Naive thymus-derived CD4-positive, alpha-beta T cell (primary cell): ENCODE data around the gene SOX4. TPM values are rescaled to one million over a fixed set of nuclear protein-coding genes. Genes with fewer than 3 reads are reported as not detected.
A peak's percentile ranks its signal among the peaks of the same experiment; 100 is the strongest.

Source experiments
- ATAC-seq: fragments of 150-1000 bp; cut with Tn5 transposase; 2 replicates; pipeline ENCODE4 v1.10.0; 2021; ENCODE audit warnings: mild to moderate bottlenecking, moderate library complexity
- CTCF ChIA-PET: fragments of 350-600 bp; sonication (Branson Sonifier 250); formaldehyde crosslinking; loops from one replicate; lab custom pipeline; 2021; ENCODE audit warnings: antibody characterized with exemption; lab: Charles Lee
- POLR2A ChIA-PET: fragments of 350-600 bp; sonication (Branson Sonifier 250); formaldehyde crosslinking; loops from one replicate; lab custom pipeline; 2021; ENCODE audit warnings: antibody characterized with exemption, inconsistent platforms; lab: Charles Lee
- DNase-seq, 9 donors: peaks; one replicate each; pipeline versions ENCODE4 v3.0.0 to v3.0.0-alpha.2; 2020 to 2022; ENCODE audit warnings: mixed read lengths in 1 of 9
- H3K27ac ChIP-seq: one replicate; pipeline ENCODE4 v1.7.0; 2013; ENCODE audit warnings: mild to moderate bottlenecking, low read depth, low read length, moderate library complexity
- H3K27me3 ChIP-seq, 2 donors: one replicate each; pipeline ENCODE4 v1.7.0; 2013; ENCODE audit warnings: low read length in 2 of 2, mild to moderate bottlenecking in 2 of 2, moderate library complexity in 2 of 2; ENCODE audit not compliant: control insufficient read depth in 2 of 2, insufficient read depth in 2 of 2
- H3K36me3 ChIP-seq, 3 experiments: 1 replicate in 2 of 3; 2 replicates in 1 of 3; pipeline ENCODE4 v1.7.0; 2013; ENCODE audit warnings: low read length in 3 of 3, mild to moderate bottlenecking in 3 of 3, moderate library complexity in 1 of 3; ENCODE audit not compliant: insufficient read depth in 3 of 3, control insufficient read depth in 2 of 3
- H3K4me1 ChIP-seq, 2 donors: one replicate each; pipeline ENCODE4 v1.7.0; 2013; ENCODE audit warnings: low read length in 2 of 2, mild to moderate bottlenecking in 2 of 2, moderate library complexity in 1 of 2; ENCODE audit not compliant: control insufficient read depth in 2 of 2, insufficient read depth in 2 of 2
- H3K4me3 ChIP-seq: 2 replicates; pipeline ENCODE4 v1.7.0; 2013; ENCODE audit warnings: mild to moderate bottlenecking, low read length
- H3K9me3 ChIP-seq, 3 experiments: 1 replicate in 2 of 3; 2 replicates in 1 of 3; pipeline ENCODE4 v1.7.0; 2013; ENCODE audit warnings: low read length in 3 of 3; ENCODE audit not compliant: control insufficient read depth in 2 of 3
- H3K27ac Mint-ChIP-seq, 9 donors: one replicate each; pipeline ENCODE4 v1.8.0; 2020 to 2022; ENCODE audit warnings: mixed read lengths in 9 of 9, mild to moderate bottlenecking in 8 of 9, moderate library complexity in 5 of 9, inconsistent platforms in 2 of 9
- H3K27me3 Mint-ChIP-seq, 5 donors: one replicate each; pipeline ENCODE4 v1.8.0; 2021 to 2022; ENCODE audit warnings: mixed read lengths in 5 of 5, mild to moderate bottlenecking in 1 of 5
- H3K36me3 Mint-ChIP-seq, 5 donors: one replicate each; pipeline ENCODE4 v1.8.0; 2020 to 2022; ENCODE audit warnings: mixed read lengths in 5 of 5, mild to moderate bottlenecking in 3 of 5, inconsistent platforms in 1 of 5
- H3K4me1 Mint-ChIP-seq, 7 donors: one replicate each; pipeline ENCODE4 v1.8.0; 2020 to 2022; ENCODE audit warnings: mixed read lengths in 7 of 7, mild to moderate bottlenecking in 3 of 7, inconsistent platforms in 1 of 7
- H3K4me3 Mint-ChIP-seq, 10 donors: one replicate each; pipeline ENCODE4 v1.8.0; 2020 to 2022; ENCODE audit warnings: mild to moderate bottlenecking in 10 of 10, mixed read lengths in 10 of 10, moderate library complexity in 6 of 10, inconsistent platforms in 2 of 10
- H3K9me3 Mint-ChIP-seq, 11 donors: one replicate each; pipeline ENCODE4 v1.8.0; 2020 to 2022; ENCODE audit warnings: mixed read lengths in 11 of 11, mild to moderate bottlenecking in 4 of 11, inconsistent platforms in 1 of 11, moderate library complexity in 1 of 11
- intact Hi-C, 2 donors: fragments of 100-400 bp; cut with micrococcal nuclease; formaldehyde crosslinking; loops; one replicate each; pipeline ENCODE4 v1.15.1; 2023
- polyA plus RNA-seq, 2 donors: library from polyadenylated mRNA; unstranded; fragments of 300-500 nt; fragmentation: Illumina TruSeq; gene quantifications; one replicate each; pipeline ENCODE4 v1.2.3, GENCODE V29; 2021
- total RNA-seq, 6 experiments: library from RNA in 5 of 6; stranded (reverse) in 5 of 6; gene quantifications; 1 replicate in 5 of 6; 2 replicates in 1 of 6; pipeline ENCODE4 v1.2.3 and lab custom pipeline; 2021 to 2026

The SOX4 gene
- total and polyA plus RNA-seq, 7 experiments from 2014 or later: 0.73 to 11.0 (median 1.4) TPM

GRCh38 chr6:21591446-21591845 is 2.1 kb upstream of the SOX4 start:
- peaks cover 13 to 18% of the 10 kb centered on the region in 2 donors for H3K4me1 ChIP-seq
- H3K9me3 ChIP-seq: no peaks in the 10 kb centered on the region
- no peak for DNase-seq
- POLR2A ChIA-PET: no interaction called here
- H3K27ac ChIP-seq: no peak overlapping the region
- no peak for ATAC-seq
- H3K27me3 ChIP-seq: peaks cover 5 to 8% of the 10 kb centered on the region in 2 donors
- Mint-ChIP-seq H3K4me3 (no peak overlapping the region), H3K27me3 (peaks cover 29 to 53% (median 42%) of the 10 kb centered on the region in 5 donors), H3K27ac (no peak overlapping the region), H3K4me1 (peaks cover 5 to 32% (median 26%) of the 10 kb centered on the region in 7 donors), H3K36me3 (peaks cover 0 to 3% (median 0%) of the 10 kb centered on the region in 5 donors), H3K9me3 (peaks cover 0 to 3% (median 0%) of the 10 kb centered on the region in 11 donors)
- H3K36me3 ChIP-seq: peaks cover 0 to 6% (median 0%) of the 10 kb centered on the region in 3 experiments
- intact Hi-C loops: loop anchor here in 1 of 2 donors (5.0 kb wide), 1 partner anchor 1379 kb away; the partner anchor contains the start of gene MBOAT1
- CTCF ChIA-PET: interaction anchor here (4.0 kb wide), 1 partner anchor 1027 kb away, joined by 38 read pairs; no protein-coding TSS in a partner anchor
- H3K4me3 ChIP-seq: no peak overlapping the region

- Mint-ChIP-seq H3K27ac (no peak overlapping the region), H3K36me3 (peaks cover 0 to 3% (median 0%) of the 10 kb centered on the region in 5 donors), H3K4me3 (no peak overlapping the region), H3K9me3 (peaks cover 0 to 4% (median 0%) of the 10 kb centered on the region in 11 donors), H3K4me1 (peaks cover 12 to 31% (median 27%) of the 10 kb centered on the region in 7 donors), H3K27me3 (peaks cover 36 to 51% (median 44%) of the 10 kb centered on the region in 5 donors)
- Histone ChIP-seq H3K4me3 (peak overlapping the region; percentile 59), H3K36me3 (peaks cover 0 to 6% (median 0%) of the 10 kb centered on the region in 3 experiments), H3K27ac (no peak overlapping the region), H3K27me3 (peaks cover 10 to 22% of the 10 kb centered on the region in 2 donors), H3K4me1 (peaks cover 20 to 21% of the 10 kb centered on the region in 2 donors), H3K9me3 (no peaks in the 10 kb centered on the region)
- intact Hi-C loops: loop anchor here in 1 of 2 donors (5.0 kb wide), 1 partner anchor 1381 kb away; the partner anchor contains the start of gene MBOAT1
- ChIA-PET CTCF (no interaction called here), POLR2A (no interaction called here)
- ATAC-seq (no peak), DNase-seq (no peak)
These were observed 598 bp upstream of the SOX4 start for GRCh38 chr6:21592953-21593352.

- intact Hi-C loops: loop anchor here in 1 of 2 donors (5.0 kb wide), 1 partner anchor 1382 kb away; the partner anchor contains the start of gene MBOAT1
- H3K9me3 Mint-ChIP-seq: peaks cover 0 to 4% (median 0%) of the 10 kb centered on the region in 11 donors
- Histone ChIP-seq H3K9me3 (no peaks in the 10 kb centered on the region), H3K4me1 (peaks cover 18 to 21% of the 10 kb centered on the region in 2 donors), H3K4me3 (peak overlapping the region; percentile 59), H3K27ac (no peak overlapping the region), H3K27me3 (peaks cover 10 to 33% of the 10 kb centered on the region in 2 donors), H3K36me3 (no peaks in the 10 kb centered on the region)
- no peak overlapping the region for H3K4me3 Mint-ChIP-seq
- CTCF ChIA-PET: interaction anchor here (0.6 kb wide), 1 partner anchor 782 kb away, joined by 3 read pairs; no protein-coding TSS in a partner anchor
- H3K27me3 Mint-ChIP-seq: peaks cover 45 to 55% (median 50%) of the 10 kb centered on the region in 5 donors
- peaks cover 12 to 35% (median 29%) of the 10 kb centered on the region in 7 donors for H3K4me1 Mint-ChIP-seq
- POLR2A ChIA-PET: no interaction called here
- ATAC-seq (peak; percentile 6), DNase-seq (peak in 5 of 9 donors; percentile 6 to 29 (median 16))
- no peak overlapping the region for H3K27ac Mint-ChIP-seq
- H3K36me3 Mint-ChIP-seq: peaks cover 0 to 3% (median 0%) of the 10 kb centered on the region in 5 donors
These were observed 420 bp downstream of the SOX4 start for GRCh38 chr6:21593927-21594415.

- POLR2A ChIA-PET: no interaction called here
- DNase-seq (peak in 8 of 9 donors; percentile 12 to 50 (median 39)), ATAC-seq (peak; percentile 25)
- CTCF ChIA-PET: interaction anchor here (0.6 kb wide), 1 partner anchor 781 kb away, joined by 3 read pairs; no protein-coding TSS in a partner anchor
- H3K36me3 ChIP-seq: no peaks in the 10 kb centered on the region
- H3K4me3 ChIP-seq: peak overlapping the region; percentile 59
- no peaks in the 10 kb centered on the region for H3K9me3 ChIP-seq
- peaks cover 18 to 21% of the 10 kb centered on the region in 2 donors for H3K4me1 ChIP-seq
- Mint-ChIP-seq H3K4me1 (peaks cover 12 to 35% (median 29%) of the 10 kb centered on the region in 7 donors), H3K9me3 (peaks cover 0 to 6% (median 0%) of the 10 kb centered on the region in 11 donors), H3K27ac (peak overlapping the region in 6 of 9 donors; percentile 43 to 87 (median 80)), H3K4me3 (peak overlapping the region in 6 of 10 donors; percentile 89 to 93 (median 92)), H3K27me3 (peaks cover 50 to 58% (median 57%) of the 10 kb centered on the region in 5 donors), H3K36me3 (peaks cover 0 to 3% (median 0%) of the 10 kb centered on the region in 5 donors)
- peaks cover 10 to 39% of the 10 kb centered on the region in 2 donors for H3K27me3 ChIP-seq
- peak overlapping the region; percentile 41 for H3K27ac ChIP-seq
- intact Hi-C loops: loop anchor here (5.0 kb wide), 4 partner anchors 73 to 1382 kb away; partner anchors contain the start of gene MBOAT1 (in 1 of the 2)
These were observed 1.1 kb downstream of the SOX4 start for GRCh38 chr6:21594416-21595281.

DNA sequence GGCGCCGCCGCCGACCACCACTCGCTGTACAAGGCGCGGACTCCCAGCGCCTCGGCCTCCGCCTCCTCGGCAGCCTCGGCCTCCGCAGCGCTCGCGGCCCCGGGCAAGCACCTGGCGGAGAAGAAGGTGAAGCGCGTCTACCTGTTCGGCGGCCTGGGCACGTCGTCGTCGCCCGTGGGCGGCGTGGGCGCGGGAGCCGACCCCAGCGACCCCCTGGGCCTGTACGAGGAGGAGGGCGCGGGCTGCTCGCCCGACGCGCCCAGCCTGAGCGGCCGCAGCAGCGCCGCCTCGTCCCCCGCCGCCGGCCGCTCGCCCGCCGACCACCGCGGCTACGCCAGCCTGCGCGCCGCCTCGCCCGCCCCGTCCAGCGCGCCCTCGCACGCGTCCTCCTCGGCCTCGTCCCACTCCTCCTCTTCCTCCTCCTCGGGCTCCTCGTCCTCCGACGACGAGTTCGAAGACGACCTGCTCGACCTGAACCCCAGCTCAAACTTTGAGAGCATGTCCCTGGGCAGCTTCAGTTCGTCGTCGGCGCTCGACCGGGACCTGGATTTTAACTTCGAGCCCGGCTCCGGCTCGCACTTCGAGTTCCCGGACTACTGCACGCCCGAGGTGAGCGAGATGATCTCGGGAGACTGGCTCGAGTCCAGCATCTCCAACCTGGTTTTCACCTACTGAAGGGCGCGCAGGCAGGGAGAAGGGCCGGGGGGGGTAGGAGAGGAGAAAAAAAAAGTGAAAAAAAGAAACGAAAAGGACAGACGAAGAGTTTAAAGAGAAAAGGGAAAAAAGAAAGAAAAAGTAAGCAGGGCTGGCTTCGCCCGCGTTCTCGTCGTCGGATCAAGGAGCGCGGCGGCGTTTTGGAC is 2.0 kb downstream of the SOX4 start:
- peaks cover 0 to 6% (median 0%) of the 10 kb centered on the region in 11 donors for H3K9me3 Mint-ChIP-seq
- H3K27ac Mint-ChIP-seq: peak overlapping the region in 7 of 9 donors; percentile 76 to 95 (median 87)
- ChIA-PET CTCF (no interaction called here), POLR2A (no interaction called here)
- peaks cover 0 to 3% (median 0%) of the 10 kb centered on the region in 5 donors for H3K36me3 Mint-ChIP-seq
- Histone ChIP-seq H3K9me3 (no peaks in the 10 kb centered on the region), H3K36me3 (no peaks in the 10 kb centered on the region), H3K4me3 (peak overlapping the region; percentile 54), H3K27ac (peak overlapping the region; percentile 59), H3K27me3 (peaks cover 10 to 41% of the 10 kb centered on the region in 2 donors), H3K4me1 (peaks cover 18 to 21% of the 10 kb centered on the region in 2 donors)
- intact Hi-C loops: loop anchor here (5.0 kb wide), 3 partner anchors 72 to 552 kb away; no protein-coding TSS in a partner anchor
- peaks cover 50 to 57% (median 57%) of the 10 kb centered on the region in 5 donors for H3K27me3 Mint-ChIP-seq
- ATAC-seq (peak; percentile 23), DNase-seq (peak in 8 of 9 donors; percentile 14 to 38 (median 26))
- peak overlapping the region in 9 of 10 donors; percentile 85 to 92 (median 91) for H3K4me3 Mint-ChIP-seq
- peaks cover 12 to 35% (median 29%) of the 10 kb centered on the region in 7 donors for H3K4me1 Mint-ChIP-seq
